ENCODE results near the gene LRCH4.
"Not testable (repeated sequence)": the region's sequence is repeated elsewhere in the genome, so short reads cannot be mapped to it uniquely, and the experiment has no call there.

The LRCH4 gene

DNA sequence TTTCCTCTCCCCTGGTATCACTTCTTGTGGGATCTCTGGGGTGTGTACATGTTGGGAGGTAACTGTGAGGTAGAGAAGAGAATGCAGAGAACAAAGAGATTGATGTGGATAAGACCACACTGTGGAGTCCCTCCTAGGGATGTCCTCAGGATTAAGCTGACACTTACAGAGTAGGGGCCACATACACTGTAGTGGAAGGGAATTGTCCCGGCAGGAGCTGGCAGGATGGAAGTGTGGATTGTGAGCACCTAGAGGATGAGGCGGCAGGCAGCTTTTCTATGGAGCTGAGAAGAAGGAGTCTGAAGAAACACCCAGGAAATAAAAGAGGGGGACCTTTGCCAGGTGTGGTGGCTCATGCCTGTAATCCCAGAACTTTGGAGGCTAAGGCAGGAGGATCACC is 33.4 kb downstream of the LRCH4 start:
- ATAC-seq, result no peak
- Mint-ChIP-seq H3K27ac (peak overlapping the region; percentile 4), H3K4me3 (no peak overlapping the region), H3K9me3 (no peaks in the 10 kb centered on the region), H3K27me3 (no peaks in the 10 kb centered on the region), H3K4me1 (peaks cover 29% of the 10 kb centered on the region), H3K36me3 (peaks cover 48% of the 10 kb centered on the region)

DNA sequence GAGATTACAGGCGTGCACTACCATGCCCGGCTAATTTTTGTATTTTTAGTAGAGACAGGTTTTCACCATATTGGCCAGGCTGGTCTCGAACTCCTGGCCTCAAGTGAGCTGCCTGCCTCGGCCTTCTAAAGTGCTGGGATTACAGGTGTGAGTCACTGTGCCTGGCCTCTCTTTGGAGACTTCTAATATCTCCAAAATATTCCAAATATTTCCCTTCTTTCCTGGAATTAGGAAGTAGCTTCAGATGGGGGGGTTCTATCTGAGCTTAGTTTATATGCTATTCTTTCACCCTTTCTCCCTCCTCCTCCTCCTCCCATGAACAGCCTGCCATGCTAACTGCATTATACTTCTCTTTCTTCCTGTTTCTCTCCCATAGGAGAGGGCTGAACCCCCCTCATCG is 37.5 kb downstream of the LRCH4 start:
- Mint-ChIP-seq H3K27ac (peak overlapping the region; percentile 95), H3K36me3 (peaks cover 23% of the 10 kb centered on the region), H3K4me1 (peaks cover 70% of the 10 kb centered on the region)
- not testable (repeated sequence) for ATAC-seq, H3K9me3 Mint-ChIP-seq, H3K4me3 Mint-ChIP-seq, H3K27me3 Mint-ChIP-seq

DNA sequence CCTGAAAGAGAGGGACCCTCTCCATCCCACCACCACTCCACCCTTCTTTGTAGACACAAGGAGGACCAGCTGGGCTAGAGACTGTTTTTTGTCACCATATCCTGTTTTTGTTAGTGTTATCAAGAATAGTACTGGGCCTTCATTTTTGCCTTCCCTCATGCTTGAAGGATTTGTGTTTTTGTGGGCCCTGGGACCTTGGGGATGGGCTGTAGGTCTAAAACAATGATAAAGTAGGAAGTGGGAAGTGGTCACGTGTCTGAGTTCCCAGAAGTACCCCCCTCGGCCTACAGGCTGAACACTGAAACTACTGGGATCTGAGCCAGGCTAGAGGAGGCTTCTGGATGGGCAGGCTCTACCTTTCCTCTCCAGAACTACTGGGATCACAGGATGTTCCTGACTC is 38.1 kb downstream of the LRCH4 start:
- H3K27me3 Mint-ChIP-seq, result no peaks in the 10 kb centered on the region
- H3K4me1 Mint-ChIP-seq, result peaks cover 76% of the 10 kb centered on the region
- no peaks in the 10 kb centered on the region for H3K9me3 Mint-ChIP-seq
- H3K36me3 Mint-ChIP-seq, result peaks cover 19% of the 10 kb centered on the region
- H3K27ac Mint-ChIP-seq, result peak overlapping the region; percentile 95
- ATAC-seq, result no peak
- H3K4me3 Mint-ChIP-seq, result no peak overlapping the region

DNA sequence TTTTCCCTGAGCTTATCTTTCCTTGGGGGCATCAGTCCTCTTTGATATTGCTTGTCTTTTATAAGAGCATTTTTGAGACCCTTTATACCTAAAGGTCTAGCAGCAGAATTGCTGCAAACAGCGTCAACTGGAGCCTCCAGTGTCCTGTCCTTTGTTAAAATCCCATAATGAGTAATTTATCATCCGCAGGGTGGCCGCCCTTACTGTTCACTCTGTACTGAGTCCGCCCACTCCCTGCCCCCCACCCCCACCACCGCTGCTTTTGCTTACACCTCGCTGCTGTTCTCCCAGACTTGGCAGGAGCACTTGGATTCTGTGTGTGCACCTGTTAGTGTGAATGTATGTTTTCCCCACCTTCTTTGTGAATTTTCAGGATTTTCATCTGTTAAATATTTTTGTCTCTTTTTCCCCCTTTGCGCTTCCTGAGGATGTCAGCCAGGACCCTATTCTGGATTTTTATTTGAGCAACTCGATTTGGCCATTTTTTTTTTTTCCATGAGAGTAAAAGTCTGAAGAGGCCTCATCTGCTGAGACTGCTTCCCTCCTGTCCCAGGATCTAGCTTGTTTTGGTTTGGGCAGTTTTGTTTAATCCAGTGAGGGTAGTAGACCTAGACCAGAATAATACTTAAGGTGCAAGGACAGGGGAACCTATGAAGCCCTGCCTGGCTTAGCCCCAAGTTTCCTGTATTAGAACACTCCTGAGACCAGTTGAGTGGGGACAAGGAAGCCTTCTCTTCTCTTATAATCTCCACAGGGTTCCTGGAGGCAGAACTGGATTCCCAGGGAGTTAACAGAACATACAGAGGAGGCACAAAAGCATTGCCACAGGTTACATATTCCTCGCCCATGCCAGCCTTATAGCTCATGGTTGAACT is 38.8 kb downstream of the LRCH4 start:
- H3K9me3 Mint-ChIP-seq, result no peaks in the 10 kb centered on the region
- H3K27me3 Mint-ChIP-seq, result no peaks in the 10 kb centered on the region
- H3K4me1 Mint-ChIP-seq, result peaks cover 83% of the 10 kb centered on the region
- peak overlapping the region; percentile 67 for H3K4me3 Mint-ChIP-seq
- peaks cover 13% of the 10 kb centered on the region for H3K36me3 Mint-ChIP-seq
- H3K27ac Mint-ChIP-seq, result peak overlapping the region; percentile 95
- ATAC-seq, result no peak

DNA sequence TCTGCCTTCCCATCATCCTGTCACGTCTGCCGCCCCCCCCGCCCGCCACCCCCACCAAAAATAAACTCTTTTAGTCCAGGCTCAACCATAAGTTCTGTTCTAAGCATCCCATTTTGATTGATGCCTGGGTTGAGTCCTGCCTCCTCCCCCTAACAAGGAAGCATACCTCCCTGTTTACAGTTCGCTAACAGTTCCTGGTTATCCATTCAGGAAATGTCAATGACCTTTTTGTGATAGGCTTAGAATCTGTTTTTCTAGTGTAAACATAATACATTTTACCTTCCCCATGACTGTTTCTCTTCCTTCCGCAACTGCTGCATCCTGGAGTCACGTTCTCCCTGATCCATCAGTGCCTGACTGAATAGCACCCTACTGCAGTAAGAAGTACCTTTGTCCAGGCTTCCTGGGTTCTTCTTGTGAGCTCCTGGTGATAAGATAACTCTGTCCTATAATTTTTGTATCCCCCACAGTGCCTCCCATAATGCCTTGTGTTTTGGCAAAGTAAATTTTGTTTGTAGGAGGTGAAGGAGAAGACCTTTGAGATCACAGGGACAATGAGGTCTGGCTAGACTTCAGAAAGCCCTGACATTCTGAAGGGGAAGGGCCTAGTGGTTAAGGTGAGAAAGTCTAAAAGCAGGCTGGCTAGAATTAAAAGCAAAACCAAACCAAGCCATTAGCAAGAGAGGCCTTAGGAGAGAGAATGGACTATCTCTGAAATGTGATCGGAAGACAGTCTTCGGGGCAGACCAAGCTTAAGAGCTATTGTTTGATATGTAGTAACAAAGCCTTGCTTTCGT is 39.6 kb downstream of the LRCH4 start:
- H3K4me3 Mint-ChIP-seq, result peak overlapping the region; percentile 67
- H3K36me3 Mint-ChIP-seq, result peaks cover 13% of the 10 kb centered on the region
- no peaks in the 10 kb centered on the region for H3K27me3 Mint-ChIP-seq
- peak; percentile 46 for ATAC-seq
- H3K9me3 Mint-ChIP-seq, result no peaks in the 10 kb centered on the region
- H3K27ac Mint-ChIP-seq, result peak overlapping the region; percentile 95
- H3K4me1 Mint-ChIP-seq, result peaks cover 91% of the 10 kb centered on the region

DNA sequence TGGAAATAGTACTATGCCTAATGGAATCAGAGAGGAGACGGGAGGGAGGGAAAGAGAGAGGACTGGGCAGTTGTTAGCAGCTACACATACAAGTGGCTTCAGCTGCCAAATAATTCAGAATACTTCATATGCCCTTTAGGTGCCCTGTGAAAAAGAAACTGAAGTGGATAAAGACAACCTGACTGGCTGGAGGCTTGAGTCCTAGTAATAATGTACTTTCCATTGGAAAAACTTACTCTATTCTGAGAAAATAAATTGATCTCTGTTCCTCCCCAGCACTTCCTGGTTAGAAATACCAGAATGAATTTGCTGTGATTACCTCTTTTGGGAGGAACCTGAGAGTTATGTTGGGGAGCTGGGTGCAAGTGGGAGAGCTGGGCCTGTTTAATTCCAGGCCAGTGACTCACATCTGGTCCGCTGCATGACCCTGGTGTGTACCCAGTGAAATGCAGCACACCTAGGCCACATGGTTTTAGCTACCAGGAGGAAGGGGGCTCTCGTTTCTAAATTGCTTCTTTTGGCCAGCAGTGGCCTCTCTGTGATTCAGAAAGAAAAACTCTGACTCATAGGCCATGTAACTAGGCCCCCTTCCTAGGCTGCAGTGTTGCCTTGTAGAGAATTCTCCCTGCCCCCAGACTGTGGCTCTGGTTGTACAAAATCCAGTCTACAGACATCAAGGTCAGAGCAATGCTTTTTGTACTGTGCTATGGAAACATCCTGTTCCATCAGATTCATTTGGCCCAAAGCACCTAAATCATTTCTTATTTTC is 40.4 kb downstream of the LRCH4 start:
- peaks cover 92% of the 10 kb centered on the region for H3K4me1 Mint-ChIP-seq

DNA sequence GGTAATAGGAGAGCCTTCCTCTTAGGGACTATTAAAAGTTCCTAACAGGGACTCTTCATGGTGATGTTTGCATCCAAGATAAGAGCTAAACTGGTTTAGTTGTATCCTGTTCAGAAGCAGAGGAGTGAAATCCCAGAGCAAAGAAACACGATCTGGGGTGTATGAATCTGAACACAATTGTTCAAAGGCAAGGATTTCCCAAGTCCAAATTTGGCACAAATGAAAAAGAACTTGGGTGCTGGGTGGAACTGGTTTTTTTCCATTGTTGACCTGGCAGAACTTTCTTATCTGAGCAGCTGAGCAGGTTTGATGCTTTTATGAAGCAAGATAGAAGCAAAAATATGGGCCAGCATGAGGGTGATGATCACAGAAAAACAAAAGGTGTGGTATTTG is 41.0 kb downstream of the LRCH4 start:
- Mint-ChIP-seq H3K4me3 (peak overlapping the region; percentile 53), H3K36me3 (peaks cover 6% of the 10 kb centered on the region), H3K9me3 (no peaks in the 10 kb centered on the region), H3K27ac (peak overlapping the region; percentile 95), H3K27me3 (no peaks in the 10 kb centered on the region), H3K4me1 (peaks cover 87% of the 10 kb centered on the region)
- ATAC-seq, result no peak

More for the DNA sequence above, 40.4 kb downstream of the LRCH4 start:
- H3K36me3 Mint-ChIP-seq, result peaks cover 10% of the 10 kb centered on the region
- peak; percentile 84 for ATAC-seq
- no peaks in the 10 kb centered on the region for H3K9me3 Mint-ChIP-seq
- H3K27me3 Mint-ChIP-seq, result no peaks in the 10 kb centered on the region
- H3K4me3 Mint-ChIP-seq, result peak overlapping the region; percentile 67
- peak overlapping the region; percentile 95 for H3K27ac Mint-ChIP-seq

DNA sequence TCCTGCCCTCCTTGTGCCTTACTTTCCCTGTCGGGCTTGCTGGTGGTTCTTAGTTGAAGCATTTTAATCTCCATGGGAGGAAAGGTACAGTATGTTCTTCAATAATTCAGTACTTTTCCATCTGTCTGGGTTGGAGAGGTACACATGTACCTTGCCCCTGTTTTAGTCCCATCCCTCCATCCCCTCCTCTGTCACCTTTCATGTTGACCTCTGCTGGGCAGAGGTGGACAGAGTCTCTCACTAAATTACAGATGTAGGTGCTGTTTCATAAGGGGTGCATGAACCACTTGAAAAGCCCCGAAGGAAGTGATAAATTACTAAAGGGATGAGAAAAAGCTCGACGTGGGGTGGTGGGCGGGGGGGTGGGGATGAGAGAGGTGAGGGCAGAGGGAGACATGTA is 41.5 kb downstream of the LRCH4 start:
- Mint-ChIP-seq H3K4me1 (peaks cover 87% of the 10 kb centered on the region), H3K27ac (peak overlapping the region; percentile 95), H3K4me3 (peak overlapping the region; percentile 53), H3K27me3 (no peaks in the 10 kb centered on the region), H3K9me3 (no peaks in the 10 kb centered on the region), H3K36me3 (peaks cover 6% of the 10 kb centered on the region)
- ATAC-seq, result no peak

DNA sequence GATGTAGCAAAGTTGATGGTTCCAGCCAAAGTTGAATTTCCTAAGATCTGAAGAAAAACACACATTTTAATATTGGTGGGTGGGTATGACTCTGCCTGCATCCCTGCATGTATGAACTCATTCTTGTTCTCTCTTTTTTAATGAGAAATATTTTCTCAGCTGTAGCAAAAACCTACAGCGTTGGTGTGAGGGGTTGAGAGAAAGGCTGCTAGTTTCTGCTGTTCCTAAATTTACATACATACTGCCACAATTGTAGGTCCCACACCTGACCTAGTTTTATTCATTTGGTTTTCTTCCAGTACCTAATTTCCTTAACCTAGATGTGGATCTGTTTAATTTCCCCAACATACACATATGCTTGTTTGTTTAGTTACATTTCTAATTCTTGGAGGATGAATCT is 42.3 kb downstream of the LRCH4 start:
- Mint-ChIP-seq H3K27me3 (no peaks in the 10 kb centered on the region), H3K4me3 (peak overlapping the region; percentile 53), H3K27ac (peak overlapping the region; percentile 95), H3K4me1 (peaks cover 82% of the 10 kb centered on the region), H3K36me3 (peaks cover 1% of the 10 kb centered on the region), H3K9me3 (no peaks in the 10 kb centered on the region)
- no peak for ATAC-seq

DNA sequence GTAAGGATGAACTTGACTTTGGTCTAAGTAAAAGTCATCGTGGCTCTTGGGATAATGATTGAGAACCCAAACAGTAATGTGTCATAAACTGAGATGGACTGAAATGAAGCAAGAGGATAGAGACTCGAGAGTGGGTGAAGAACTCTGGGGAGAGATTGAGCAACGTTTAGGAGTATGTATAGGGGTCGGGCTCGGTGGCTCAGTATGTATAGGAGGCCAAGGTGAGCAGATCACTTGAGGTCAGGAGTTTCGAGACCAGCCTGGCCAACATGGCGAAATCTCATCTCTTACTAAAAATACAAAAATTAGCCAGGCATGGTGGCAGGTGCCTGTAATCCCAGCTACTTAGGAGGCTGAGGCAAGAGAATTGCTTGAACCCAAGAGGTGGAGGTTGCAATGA is 44.6 kb downstream of the LRCH4 start:
- H3K9me3 Mint-ChIP-seq, ATAC-seq, H3K4me3 Mint-ChIP-seq, H3K36me3 Mint-ChIP-seq, H3K27ac Mint-ChIP-seq, H3K27me3 Mint-ChIP-seq: not testable (repeated sequence)
- peaks cover 59% of the 10 kb centered on the region for H3K4me1 Mint-ChIP-seq

DNA sequence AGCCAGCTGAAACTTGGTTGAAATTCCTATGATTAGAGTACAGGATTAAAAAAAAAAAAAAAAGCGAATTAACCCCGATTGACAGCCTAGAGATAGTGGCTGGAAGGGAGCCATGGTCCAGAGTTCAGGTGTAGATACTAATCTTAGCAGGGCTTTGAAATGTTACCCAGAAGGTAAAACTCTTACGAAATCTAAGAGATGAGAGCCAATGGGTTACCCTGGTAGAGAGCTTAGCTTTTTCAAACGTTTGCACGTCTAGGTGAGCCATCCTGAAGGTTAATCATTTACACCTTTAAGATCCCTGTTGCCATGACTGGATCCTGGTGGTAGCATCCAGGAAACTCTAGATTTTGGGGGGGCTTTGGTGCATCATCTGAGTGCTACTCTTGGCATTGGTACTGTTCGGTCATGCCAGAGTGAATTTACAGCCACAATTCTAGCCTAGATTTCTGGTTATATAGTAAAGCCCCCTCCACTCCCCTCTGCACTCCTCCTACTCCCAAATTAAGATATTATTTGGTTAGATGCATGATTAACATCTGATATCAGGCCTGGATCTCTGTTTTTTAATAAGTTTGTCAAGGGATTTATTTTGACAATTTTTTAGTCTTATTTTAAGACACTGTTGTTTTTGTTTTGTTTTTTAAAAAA is 45.7 kb downstream of the LRCH4 start:
- Mint-ChIP-seq H3K4me1 (peaks cover 48% of the 10 kb centered on the region), H3K4me3 (peak overlapping the region; percentile 91), H3K36me3 (no peaks in the 10 kb centered on the region), H3K27me3 (no peaks in the 10 kb centered on the region), H3K27ac (peak overlapping the region; percentile 73), H3K9me3 (no peaks in the 10 kb centered on the region)
- no peak for ATAC-seq

DNA sequence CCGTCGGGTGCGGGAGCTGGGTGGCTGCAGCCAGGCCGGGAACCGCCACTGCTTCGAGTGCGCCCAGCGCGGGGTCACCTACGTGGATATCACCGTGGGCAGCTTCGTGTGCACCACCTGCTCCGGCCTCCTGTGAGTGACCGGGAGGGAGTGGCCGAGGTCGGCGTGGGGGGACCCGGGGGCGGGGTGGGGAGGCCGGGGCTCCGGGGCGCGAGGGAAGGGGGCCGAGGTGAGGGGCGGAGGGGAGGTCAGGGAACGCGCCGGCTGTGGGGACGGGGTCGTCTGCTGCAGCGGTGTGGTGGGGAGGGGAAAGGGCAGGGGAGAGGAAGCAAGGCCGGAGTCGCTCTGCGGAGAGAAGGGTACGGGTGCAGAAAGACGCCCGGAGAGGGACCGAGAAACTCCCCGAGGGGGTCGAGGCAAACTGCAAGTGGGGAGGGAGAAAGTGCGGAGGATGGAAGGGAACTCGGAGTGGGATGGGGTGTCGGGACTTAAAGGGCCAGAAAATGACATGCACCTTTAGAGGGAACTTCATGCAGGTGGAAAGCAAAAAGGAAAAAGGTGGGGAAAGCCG is 46.4 kb downstream of the LRCH4 start:
- Mint-ChIP-seq H3K4me1 (peaks cover 41% of the 10 kb centered on the region), H3K4me3 (peak overlapping the region; percentile 91), H3K27me3 (no peaks in the 10 kb centered on the region), H3K36me3 (no peaks in the 10 kb centered on the region), H3K9me3 (no peaks in the 10 kb centered on the region), H3K27ac (peak overlapping the region; percentile 73)
- ATAC-seq, result peak; percentile 2

DNA sequence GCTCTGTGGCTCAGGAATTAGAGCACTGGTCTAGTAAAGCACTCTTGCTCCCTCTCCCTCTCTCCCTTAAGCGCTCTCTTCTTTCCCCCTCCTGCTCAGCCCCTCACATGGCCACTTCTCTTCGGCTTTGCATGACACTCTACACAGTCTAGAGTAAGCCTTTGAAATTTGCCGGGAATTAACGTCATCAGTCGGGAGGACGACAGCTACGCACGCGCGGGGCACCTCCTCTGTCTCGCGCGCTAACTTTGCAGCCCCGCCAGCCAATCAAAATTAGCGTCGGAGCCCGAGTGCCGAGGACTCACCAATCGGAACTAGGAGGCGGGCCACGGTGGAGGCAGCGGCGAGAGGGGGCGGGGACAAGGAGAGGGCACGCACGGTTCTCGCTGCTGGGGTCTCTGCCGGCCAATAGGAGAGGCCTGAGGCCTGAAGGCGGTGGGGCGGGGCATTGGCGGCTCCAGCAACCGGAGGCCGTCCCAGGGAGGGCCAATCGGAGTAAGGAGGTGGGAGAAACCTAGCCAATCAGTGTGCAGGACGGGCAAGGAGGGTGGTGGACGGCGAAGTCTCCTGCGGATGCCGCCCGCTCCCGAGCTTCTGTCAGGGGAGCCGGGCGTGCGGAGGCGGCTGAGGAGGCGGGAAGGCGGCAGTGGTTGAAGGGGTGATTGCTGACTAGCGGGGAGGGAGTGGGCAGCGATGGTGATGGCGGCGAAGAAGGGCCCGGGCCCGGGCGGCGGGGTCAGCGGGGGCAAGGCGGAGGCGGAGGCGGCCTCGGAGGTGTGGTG is 47.1 kb downstream of the LRCH4 start, which contains the start of gene AGFG2:
TSS of gene AGFG2 (plus strand) at position 550 of the 782 bp plus-strand sequence. CDS start at position 694, 144 bp downstream.
- Mint-ChIP-seq H3K36me3 (no peaks in the 10 kb centered on the region), H3K4me1 (peaks cover 35% of the 10 kb centered on the region), H3K4me3 (peak within 1 kb of the TSS; percentile 91), H3K9me3 (no peaks in the 10 kb centered on the region), H3K27me3 (no peaks in the 10 kb centered on the region), H3K27ac (peak within 1 kb of the TSS; percentile 73)
- peak; percentile 99 for ATAC-seq

DNA sequence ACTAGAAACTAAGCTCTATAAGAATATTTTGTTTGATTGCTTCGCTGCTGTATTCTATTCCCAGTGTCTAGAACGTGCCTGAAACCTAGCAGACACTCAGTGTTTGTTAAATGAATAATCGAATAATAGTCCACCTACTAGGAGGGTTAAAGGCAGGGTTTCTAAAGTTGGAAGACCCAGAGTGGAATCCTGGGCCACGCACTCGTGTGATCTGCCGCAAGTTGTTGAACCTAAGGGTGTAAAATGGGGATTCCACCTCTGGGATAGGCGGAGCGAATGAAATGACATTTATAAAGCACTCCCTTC is 47.6 kb downstream of the LRCH4 start:
- Mint-ChIP-seq H3K27ac (peak overlapping the region; percentile 73), H3K27me3 (no peaks in the 10 kb centered on the region), H3K9me3 (no peaks in the 10 kb centered on the region), H3K36me3 (no peaks in the 10 kb centered on the region), H3K4me3 (peak overlapping the region; percentile 91), H3K4me1 (peaks cover 29% of the 10 kb centered on the region)
- no peak for ATAC-seq

All from stimulated activated memory B cell treated with anti-CD40 and anti-IgM and Interleukin-4, amounts not matched to agents 10 μg/mL and 1 μg/mL and 100 μg/mL, for 72 hours (primary cell).